ENCODE results near the gene ANAPC2. TPM values are rescaled to one million over a fixed set of nuclear protein-coding genes. Genes with fewer than 3 reads are reported as not detected.
A peak's percentile ranks its signal among the peaks of the same experiment; 100 is the strongest.

Gene ANAPC2
- polyA plus RNA-seq, 12 donors, result 21.1 to 36.5 (median 30.4) TPM; not detected in 1

- DNase-seq, result no peak
Measured at GRCh38 chr9:137228506-137228967, 40.2 kb upstream of the ANAPC2 start.

DNA sequence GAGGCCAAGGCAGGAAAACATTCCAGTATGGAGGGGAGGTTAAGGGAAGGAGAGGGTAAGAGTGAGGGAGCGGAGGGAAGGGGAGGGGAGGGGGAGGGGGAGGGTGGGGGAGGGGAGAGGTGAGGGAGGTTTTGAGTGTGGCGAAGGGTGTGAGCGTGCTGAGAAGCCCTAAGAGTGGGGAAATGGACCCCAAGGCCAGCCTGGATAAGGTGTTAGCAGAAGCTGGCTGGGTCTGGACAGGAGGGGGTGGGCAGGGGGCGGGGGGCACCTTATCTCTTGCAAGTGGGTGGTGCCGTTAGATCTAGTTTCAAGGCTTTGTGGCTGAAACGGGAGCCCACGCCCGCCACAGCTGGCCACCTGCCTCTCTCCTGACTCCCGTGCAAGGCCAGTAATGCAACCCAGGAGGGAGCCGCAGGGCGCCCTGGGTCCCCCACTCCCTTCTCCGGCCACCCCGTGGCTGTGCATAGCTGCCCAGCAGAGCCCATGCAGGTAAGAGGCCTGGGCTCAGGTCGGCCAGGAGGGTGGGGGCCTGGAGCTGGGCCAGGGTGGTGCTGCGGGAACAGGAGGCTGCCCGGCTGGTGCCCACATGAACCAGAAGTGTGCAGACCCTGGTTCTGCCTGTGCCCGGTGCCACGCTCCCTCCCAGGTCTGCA, 39.6 kb upstream of the ANAPC2 start:
- DNase-seq, result no peak

GRCh38 chr9:137227054-137227852, 38.9 kb upstream of the ANAPC2 start, which contains the start of gene RNF224:
Gene RNF224 (plus strand): TSS chr9:137227502. CDS start chr9:137228336, 834 bp downstream.
- peak; percentile 69 for DNase-seq

GRCh38 chr9:137226338-137227053, 38.1 kb upstream of the ANAPC2 start:
- no peak for DNase-seq

DNA sequence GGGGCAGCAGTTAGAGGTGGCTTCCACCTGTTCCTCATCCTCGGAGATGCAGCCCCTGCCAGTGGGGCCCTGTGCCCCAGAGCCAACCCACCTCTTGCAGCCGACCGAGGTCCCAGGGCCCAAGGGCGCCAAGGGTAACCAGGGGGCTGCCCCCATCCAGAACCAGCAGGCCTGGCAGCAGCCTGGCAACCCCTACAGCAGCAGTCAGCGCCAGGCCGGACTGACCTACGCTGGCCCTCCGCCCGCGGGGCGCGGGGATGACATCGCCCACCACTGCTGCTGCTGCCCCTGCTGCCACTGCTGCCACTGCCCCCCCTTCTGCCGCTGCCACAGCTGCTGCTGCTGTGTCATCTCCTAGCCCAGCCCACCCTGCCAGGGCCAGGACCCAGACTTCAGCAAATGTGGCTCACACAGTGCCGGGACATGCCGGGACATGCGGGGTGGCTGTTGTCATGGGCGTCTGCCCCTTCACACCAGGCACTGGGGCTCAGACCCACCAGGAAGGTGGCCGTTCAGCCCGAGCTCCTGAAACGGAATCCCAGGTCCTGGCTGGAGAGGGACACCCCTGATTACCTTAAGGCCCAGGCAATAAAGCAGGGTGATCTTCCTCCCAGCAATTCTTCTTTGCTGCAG, 37.5 kb upstream of the ANAPC2 start:
- no peak for DNase-seq

DNA sequence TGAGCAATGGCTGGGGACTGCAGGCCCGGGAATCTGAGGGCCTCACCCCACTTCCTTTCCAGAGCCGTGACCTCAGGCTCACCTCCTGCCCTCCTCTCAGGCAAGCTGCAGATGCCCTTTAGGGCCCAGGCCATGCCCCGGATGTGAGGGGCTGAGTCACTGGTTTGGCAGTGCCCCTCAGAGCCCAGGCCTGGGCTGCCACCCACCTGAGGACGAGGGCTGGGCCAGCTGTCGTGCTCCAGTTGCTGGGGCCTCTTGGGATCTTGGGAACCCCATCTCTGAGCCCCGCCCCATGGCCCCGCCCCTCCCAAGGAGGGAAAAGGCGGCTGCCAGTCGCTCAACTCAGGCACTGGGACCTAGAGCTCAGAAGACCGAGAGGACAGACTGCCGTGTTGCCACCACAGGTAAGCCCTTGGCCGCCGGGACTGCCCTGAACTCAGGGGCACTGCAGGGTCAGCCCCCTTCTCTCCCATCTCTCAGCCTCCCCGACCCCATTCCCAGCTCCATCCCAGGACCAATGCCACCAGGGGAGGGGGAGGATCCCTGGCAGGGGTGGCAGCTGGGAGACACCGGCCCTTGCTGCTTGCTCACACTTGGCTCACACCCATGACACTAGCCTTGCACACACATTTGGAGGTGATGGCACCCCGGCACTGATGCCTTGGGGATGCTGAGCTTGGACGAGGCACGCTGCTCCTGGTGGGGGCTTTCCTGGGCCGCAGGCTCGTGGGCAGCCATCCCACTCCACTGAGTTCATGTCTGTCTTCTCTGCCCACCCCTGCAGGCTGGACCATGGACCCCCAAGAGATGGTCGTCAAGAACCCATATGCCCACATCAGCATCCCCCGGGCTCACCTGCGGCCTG, 36.7 kb upstream of the ANAPC2 start, which contains the start of gene CYSRT1:
Gene CYSRT1 (plus strand): TSS at position 345 of the 865 bp plus-strand sequence. CDS start 448 bp downstream, at position 793.
- no peak for DNase-seq

DNA sequence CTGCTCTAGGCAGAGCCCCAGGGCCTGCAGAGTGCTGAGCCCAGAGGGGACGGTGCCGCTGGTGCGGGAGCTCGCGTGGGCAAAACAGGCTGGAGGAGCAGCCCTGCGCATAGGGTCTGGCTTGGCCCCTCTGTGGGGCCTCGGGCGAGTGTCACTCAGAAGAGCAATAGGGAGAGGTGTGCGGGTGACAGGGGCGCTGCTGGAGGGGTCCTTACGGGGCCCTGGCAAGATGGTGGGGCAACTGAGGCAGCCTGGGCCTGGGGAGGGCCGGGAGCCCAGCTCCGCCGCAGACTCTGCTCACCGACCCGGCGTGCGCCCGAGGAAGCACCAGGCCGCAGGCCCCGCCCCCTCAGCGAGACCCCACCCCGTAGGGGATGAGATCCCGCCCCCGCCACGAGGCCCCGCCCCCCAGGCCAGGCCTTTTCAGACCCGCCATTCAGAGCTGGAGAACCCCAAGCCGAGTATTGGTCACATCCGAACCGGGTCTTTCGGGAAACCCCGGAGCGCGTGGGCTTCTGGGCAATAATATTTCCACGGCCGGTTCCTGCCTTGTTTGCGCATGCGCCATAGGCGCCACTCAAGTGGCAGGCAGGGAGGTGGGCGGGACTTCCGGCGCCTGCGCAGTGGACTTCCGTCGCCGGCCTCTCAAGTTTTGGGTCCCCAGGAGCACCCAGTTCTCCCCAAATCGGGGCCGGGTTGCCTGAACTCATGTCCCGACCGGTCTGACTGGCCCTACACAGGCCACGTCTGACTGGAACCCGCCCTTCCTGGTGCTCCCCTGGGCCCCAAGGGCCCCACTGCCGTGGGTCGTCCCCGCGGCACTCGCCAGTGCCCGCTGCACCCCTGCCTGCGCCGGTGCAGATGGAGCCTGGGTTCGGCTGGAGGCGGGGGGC, 35.0 kb upstream of the ANAPC2 start:
- peak; percentile 96 for DNase-seq

DNA sequence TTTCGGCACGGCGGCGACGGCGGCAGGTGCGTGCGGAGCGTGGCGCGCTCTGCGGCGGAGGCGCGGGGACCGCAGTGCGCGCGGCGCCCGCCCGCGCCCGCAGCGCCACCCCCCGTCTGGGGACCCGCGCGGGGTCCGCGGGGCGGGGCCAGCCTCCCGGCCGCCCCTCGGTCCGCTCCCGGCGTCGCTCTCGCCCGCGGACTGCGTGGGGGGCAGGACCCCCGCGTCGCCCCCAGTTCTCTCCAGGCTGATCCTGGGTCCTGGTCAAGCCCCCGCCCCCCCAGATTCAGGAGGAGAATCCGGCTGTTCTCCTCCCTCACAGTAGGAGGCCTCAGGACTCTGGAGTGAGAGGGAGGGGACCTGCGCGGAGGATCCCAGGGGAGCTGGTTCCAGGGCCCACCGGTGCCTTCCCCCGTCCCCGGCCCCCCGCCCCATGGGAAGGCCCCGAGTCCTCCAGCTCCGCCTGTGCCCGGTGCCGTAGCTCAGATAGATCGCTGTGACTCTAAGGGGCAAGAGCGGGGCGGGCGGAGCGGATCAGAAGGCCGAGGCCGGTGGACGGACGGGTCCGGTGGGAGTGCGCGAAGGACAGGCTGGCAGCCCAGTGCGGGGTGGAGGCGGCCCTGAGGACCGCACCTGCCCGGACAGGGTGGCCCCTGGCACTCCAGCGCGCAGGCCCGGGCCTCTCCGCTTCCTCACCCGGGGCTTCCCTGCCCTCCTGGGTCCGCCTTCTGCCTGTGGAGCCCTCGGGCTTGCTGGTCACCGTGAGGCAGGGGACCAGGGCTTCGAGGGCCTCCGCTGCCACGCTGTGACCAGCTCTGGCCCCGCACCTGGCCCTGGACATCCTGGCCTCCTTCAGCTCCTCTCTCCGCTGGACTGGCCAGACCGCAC, 34.1 kb upstream of the ANAPC2 start, which contains the start of gene RNF208:
Gene RNF208 (minus strand): TSS at position 51 of the 888 bp plus-strand sequence. CDS start 1,028 bp downstream, outside the sequence.
- DNase-seq, result no peak

DNA sequence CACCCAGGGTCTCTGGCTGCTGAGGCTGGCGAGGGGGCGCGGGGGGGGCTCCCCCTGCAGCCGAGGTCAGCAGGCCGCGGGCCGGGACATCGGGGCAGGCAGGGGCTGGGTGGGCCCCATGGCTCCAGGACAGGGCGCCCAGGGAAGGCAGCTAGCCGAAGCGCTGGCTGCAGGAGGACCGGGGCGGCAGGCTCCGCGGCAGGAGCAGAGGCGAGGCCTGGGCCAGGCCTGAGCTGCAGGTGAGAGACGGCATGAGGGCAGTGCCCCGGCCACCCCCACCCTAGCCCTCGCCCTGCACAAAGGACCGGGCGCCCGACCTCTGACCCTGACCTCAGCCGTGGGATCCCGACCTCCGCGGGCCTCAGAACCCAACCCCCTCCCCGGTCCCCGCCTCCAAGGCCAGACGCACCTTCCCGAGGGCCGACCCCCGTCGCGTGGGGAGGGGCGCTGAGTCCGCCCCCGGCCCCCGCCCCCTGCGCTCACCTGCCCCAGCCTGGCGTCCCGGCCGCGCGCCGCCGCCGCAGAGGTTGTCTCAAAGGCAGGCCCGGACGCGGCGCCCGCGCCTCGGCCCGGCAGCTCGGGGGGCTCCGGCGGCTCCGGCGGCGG, 33.2 kb upstream of the ANAPC2 start:
- DNase-seq, result no peak

GRCh38 chr9:137221095-137221505, 32.7 kb upstream of the ANAPC2 start:
- no peak for DNase-seq

- DNase-seq, result no peak
Measured at GRCh38 chr9:137220317-137221094, 32.1 kb upstream of the ANAPC2 start.

GRCh38 chr9:137219757-137220316, 31.5 kb upstream of the ANAPC2 start:
- no peak for DNase-seq

GRCh38 chr9:137218754-137219271, 30.5 kb upstream of the ANAPC2 start:
- no peak for DNase-seq

DNA sequence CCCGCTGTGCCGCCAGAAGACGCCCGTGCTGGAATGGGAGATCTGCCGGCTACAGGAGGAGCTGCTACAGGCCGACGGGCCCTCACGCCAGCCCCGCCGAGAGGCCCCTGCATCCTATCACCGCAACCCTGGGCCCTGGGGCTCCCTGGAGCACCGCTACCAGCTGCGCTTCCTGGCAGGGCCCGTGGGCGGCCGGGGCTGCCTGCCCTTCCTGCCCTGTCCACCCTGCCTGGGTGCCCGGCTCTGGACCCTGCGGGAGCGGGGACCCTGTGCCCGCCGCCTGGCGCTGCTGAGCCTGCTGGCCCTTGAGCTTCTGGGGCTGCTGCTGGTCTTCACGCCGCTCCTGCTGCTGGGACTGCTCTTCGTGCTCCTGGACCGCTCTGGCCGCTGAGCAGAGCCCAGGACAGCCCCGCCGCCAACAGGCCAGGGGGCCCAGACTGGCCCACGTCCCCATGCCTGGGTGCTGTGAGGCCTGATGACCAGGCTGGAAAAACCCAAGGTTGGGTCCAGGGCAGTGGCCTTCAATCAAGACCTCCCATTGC, 29.9 kb upstream of the ANAPC2 start:
- DNase-seq, result no peak

DNA sequence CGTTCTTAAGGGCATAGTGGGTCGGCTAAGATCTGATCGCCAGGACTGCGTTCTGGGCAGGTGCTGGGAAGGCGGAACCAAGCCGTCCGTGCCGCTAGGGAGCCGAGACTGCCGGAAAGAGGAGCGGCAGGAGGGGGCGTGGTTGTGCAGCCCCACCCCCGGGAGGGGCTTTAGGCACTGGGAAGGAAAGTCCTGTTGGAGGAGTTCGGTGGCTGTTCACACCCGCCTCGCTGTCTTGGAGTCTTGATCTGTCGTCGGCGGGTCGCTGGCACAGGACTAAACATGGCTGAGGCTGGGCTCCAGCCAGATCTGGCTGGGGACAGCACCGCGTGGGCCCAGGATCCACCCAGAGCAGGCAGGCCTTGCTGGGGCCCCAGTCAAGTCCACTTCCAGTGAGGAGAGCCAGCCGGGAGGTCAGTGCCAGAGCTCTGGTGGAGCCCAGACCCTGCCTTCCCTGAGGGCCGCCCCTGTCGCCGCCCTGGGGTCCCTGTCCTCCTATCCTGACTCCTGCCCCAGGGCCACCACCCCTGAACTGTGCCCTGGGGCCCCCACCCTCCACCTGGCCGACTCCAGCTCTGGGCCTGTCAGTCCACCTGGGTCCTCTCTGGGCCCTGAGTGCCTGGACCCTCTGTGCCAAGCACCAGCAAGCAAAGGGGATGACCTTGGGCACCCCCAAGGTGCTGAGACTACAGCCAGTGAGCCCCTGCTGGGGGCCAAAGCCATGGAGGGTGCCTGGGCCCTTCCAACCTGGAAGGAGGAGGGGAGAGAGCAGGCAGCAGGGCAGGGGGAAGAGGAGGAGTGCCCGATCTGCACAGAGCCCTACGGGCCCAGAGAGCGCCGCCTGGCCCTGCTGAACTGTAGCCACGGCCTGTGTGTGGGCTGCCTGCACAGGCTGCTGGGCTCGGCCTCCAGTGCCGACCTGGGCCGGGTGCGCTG, 29.2 kb upstream of the ANAPC2 start:
- DNase-seq, result no peak
